SKM-1 treated with dmso at 0.1 percent for 144 hours (cell line): ENCODE data around the gene ATP6V1G2.
"Not testable (repeated sequence)": the region's sequence is repeated elsewhere in the genome, so short reads cannot be mapped to it uniquely, and the experiment has no call there.

ENCODE experiments used
- DNase-seq: peaks from one replicate; lab custom pipeline; 2025; ENCODE audit not compliant: unreplicated experiment; lab: John Stamatoyannopoulos, UW

The ATP6V1G2 gene

GRCh38 chr6:31546339-31546957, at the start of gene ATP6V1G2:
Gene ATP6V1G2, minus strand, starts transcription at chr6:31546608. Its CDS starts 49 bp downstream, at chr6:31546559.
- DNase-seq = peak; percentile 77

- no peak for DNase-seq
Measured at GRCh38 chr6:31592396-31592771, 46.0 kb upstream of the ATP6V1G2 start.

DNA sequence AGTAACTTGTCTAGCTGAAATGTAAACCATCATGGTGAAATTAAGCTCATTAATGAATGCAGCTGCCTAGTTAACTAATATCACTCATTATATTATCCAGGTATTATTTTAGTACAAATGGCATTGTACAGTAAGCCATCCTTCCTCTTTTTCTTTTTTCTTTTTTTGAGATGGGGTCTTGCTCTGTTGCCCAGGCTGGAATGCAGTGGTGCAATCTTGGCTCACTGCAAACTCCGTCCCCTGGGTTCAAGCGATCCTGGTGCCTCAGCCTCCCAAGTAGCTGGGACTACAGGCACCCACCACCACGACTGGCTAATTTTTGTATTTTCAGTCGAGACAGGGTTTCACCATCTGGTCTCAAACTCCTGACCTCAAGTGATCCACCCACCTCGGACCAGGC, 44.3 kb upstream of the ATP6V1G2 start:
- not testable (repeated sequence) for DNase-seq

GRCh38 chr6:31588871-31589650, 42.7 kb upstream of the ATP6V1G2 start:
- DNase-seq = no peak

DNA sequence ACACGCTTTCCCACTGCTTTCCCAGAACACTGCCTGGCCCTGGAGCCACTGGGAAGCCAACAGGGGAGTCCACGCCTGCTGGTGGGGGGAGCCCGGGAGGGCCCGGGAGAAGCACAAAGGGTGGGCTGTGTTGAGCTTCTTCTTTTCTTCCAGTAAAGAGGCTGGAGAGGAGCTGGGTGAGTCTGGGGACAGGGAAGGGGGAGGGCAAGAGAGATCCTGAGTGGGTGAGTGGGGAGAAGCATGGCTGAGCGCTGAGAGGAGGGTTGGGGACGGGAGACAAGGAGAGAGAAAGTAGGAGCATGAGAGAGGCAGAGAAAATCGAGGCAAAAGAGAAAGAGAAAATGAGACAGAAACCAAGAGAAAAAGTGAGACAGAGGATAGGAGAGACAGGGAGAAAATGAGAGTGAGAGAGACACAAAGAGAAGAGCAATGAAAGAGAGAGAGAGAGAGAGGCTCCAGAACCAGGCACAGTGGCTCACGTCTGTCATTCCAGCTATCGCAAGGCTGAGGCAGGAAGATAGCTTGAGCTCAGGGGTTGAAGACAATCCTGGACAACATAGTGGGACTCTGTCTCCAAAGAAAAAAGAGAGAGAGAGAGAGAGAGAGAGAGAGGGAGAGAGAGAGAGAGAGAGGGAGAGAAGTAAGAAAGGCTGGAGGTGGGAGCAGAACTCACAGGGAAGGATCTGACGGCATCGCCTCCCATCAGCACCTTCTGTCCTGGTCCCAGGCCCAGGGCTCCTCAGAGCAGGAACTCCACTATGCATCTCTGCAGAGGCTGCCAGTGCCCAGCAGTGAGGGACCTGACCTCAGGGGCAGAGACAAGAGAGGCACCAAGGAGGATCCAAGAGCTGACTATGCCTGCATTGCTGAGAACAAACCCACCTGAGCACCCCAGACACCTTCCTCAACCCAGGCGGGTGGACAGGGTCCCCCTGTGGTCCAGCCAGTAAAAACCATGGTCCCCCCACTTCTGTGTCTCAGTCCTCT, 41.7 kb upstream of the ATP6V1G2 start:
- no peak for DNase-seq

GRCh38 chr6:31586599-31587281, 40.3 kb upstream of the ATP6V1G2 start:
- peak; percentile 88 for DNase-seq

DNA sequence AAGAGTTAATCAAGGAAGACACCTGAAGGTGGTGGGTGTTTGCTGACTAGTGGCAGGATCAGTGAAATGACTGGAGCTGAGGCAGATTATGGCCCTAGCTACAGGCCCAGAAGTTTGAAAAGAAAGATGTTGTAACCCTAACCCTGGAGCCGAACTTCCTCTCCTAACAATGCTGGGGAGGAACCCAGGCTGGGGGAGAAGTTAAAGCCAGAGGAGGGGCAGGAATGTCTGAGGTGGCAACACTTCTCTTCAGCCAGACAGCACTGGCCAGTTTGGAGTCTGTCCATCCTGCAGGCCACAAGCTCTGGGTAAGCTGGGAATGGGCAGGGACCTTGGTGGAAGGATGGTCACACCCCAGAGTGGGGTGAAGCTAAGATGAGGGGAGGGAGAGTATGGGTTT, 39.6 kb upstream of the ATP6V1G2 start, which contains the start of gene LST1:
Gene LST1 (plus strand): TSS at position 270 of the 400 bp plus-strand sequence. CDS start 1,023 bp downstream, outside the sequence.
- peak; percentile 96 for DNase-seq

- peak; percentile 62 for DNase-seq
Measured at GRCh38 chr6:31585491-31585890, 39.1 kb upstream of the ATP6V1G2 start.

GRCh38 chr6:31582230-31582643, 35.8 kb upstream of the ATP6V1G2 start, which contains the start of gene LTB:
Gene LTB, minus strand, starts transcription at chr6:31582424. Its CDS starts 7 bp downstream, at chr6:31582417.
- no peak for DNase-seq

GRCh38 chr6:31581434-31582229, 35.2 kb upstream of the ATP6V1G2 start:
- no peak for DNase-seq

DNA sequence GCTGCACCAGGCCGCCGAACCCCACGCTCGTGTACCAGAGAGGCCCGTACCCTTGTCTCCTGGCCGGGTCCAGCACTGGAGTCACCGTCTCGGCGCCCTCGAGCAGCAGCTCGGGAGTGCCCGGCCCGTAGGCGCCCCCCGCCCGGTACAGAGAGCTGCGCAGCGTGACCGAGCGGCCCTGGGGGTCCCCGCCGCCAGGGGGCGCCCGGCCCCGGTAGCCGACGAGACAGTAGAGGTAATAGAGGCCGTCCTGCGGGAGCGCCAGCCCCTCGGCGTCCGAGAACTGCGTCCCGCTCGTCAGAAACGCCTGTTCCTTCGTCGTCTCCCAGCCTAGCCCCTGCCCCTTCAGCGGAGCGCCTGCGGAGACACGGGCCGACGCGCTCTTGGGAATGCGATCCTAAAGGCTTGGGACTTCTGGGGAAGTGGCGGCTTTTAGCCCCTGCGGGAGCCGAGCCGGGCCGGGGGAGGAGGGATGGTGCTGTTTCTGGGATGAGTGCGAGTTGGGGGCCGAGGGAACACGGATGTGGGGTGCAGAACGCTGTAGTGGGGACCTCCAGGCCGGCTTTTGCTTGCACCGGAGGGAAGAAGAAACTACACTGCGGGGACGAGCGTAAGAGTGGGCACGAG, 34.5 kb upstream of the ATP6V1G2 start:
- DNase-seq = peak; percentile 49

DNA sequence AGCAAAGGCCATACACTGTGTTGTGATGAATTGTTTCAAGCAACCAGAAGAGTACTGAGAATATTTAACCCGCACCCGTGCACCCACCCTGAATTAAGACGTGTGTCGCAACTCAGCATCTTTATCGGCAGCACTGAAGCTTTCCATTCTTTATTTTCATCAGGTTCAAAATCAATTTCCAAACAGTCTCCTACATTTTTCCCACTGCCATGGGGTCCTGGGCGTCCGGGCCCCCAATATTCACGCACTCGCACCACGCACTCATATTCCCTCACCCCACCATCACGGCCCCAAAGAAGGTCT, 34.0 kb upstream of the ATP6V1G2 start:
- no peak for DNase-seq

DNA sequence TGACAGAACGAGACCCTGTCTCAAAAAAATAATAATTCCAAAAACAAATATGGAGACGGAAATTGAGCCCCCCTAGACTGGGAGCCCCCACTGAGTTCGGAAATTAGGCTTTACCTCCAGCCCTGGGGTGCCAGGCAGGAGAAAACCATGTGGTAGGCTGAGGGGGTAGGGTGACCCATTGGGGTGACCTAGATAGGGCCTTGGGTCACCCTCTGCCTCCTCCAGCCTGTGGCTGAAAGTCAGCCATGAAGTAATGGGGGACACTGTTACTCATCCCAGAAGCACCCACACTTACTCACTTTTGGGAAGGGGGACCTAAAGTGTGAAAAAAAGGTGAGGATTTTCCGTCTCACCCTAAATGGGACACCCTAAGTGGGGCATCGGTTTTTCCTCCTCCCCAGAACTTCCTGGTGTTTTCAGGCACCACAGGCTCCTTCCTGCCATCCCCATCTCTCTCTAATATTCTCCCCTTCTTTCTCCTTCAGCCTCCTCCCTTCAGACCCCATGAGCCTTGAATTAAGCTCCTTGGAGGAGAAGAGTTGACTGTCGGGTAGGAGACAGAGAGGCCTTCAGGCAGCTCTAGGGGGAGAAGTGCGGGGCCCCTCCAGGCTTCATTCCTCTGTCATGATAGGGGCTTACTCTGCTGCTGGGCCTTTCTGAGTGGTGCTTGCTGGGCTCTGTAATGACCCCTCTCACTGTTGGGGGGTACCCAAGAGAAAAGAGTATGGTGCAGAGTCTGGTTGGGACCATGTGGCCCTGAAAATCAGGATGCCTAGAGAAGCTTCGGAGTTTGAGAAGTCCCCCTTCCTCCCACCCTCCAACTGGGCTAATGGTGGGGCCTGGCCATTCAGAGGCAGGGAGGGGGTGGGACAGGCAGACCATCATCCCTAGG, 33.4 kb upstream of the ATP6V1G2 start:
- DNase-seq = no peak

DNA sequence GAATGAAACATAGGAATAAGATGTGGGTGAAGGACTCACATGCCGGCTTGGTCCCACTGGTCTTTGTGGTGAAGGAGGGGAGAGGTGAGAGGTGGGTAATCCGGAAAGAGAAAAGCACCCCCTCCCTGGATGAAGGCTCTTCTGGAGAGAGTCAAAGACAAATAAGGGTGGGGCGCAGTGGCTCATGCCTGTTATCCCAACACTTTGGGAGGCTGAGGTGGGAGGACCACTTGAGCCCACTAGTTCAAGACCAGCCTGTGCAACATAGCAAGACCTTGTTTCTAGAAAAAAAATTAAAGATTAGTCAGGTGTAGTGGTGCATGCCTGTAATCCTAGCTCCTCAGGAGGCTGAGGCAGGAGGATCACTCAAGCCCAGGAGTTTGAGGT, 32.7 kb upstream of the ATP6V1G2 start:
- no peak for DNase-seq

DNA sequence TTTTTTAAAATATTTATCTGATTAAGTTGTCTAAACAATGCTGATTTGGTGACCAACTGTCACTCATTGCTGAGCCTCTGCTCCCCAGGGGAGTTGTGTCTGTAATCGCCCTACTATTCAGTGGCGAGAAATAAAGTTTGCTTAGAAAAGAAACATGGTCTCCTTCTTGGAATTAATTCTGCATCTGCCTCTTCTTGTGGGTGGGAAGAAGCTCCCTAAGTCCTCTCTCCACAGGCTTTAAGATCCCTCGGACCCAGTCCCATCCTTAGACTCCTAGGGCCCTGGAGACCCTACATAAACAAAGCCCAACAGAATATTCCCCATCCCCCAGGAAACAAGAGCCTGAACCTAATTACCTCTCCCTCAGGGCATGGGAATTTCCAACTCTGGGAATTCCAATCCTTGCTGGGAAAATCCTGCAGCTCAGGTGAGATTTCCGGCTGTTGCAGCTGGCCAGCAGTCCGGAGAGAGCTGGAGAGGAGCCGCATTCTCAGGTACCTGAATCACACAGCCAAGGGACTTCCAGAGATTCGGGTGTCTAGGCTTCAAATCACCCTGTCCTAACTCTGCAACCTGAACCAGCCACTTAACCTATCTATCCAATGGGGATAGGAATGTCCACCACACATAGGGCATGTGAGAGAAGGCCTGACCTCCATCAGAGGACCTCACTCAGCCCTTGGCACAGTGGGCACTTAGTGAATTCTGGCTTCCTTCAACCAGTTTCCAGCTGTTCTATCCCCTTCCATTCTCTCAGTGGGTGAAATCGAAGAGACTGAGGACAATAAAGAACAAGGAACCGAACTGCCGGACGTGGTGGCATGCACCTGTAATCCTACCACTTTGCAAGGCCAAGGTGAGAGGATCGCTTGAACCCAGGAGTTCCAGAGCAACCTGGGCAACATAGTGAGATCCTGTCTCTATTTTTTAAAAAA, 32.0 kb upstream of the ATP6V1G2 start:
- no peak for DNase-seq

DNA sequence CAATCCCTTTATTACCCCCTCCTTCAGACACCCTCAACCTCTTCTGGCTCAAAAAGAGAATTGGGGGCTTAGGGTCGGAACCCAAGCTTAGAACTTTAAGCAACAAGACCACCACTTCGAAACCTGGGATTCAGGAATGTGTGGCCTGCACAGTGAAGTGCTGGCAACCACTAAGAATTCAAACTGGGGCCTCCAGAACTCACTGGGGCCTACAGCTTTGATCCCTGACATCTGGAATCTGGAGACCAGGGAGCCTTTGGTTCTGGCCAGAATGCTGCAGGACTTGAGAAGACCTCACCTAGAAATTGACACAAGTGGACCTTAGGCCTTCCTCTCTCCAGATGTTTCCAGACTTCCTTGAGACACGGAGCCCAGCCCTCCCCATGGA, 31.2 kb upstream of the ATP6V1G2 start:
- DNase-seq = no peak

GRCh38 chr6:31576897-31577578, 30.6 kb upstream of the ATP6V1G2 start:
- no peak for DNase-seq
